ENCODE data around the gene ATP8B3.
"Not testable (repeated sequence)": the region's sequence is repeated elsewhere in the genome, so short reads cannot be mapped to it uniquely, and the experiment has no call there.

The ATP8B3 gene

GRCh38 chr19:1807695-1808394 is 4.2 kb downstream of the ATP8B3 start:
- Mint-ChIP-seq H3K27me3 (no peaks in the 10 kb centered on the region), H3K27ac (no peak overlapping the region), H3K4me3 (no peak overlapping the region), H3K9me3 (no peaks in the 10 kb centered on the region), H3K4me1 (ENCODE audit: low read depth) (peaks cover 10% of the 10 kb centered on the region), H3K36me3 (ENCODE audit: low read depth) (no peaks in the 10 kb centered on the region)

GRCh38 chr19:1807030-1807694 is 4.9 kb downstream of the ATP8B3 start:
- Mint-ChIP-seq H3K27me3 (no peaks in the 10 kb centered on the region), H3K27ac (no peak overlapping the region), H3K9me3 (no peaks in the 10 kb centered on the region), H3K4me3 (no peak overlapping the region), H3K4me1 (ENCODE audit: low read depth) (peaks cover 5% of the 10 kb centered on the region), H3K36me3 (ENCODE audit: low read depth) (no peaks in the 10 kb centered on the region)

GRCh38 chr19:1806184-1807029 is 5.7 kb downstream of the ATP8B3 start:
- Mint-ChIP-seq H3K9me3 (no peaks in the 10 kb centered on the region), H3K27me3 (no peaks in the 10 kb centered on the region), H3K36me3 (ENCODE audit: low read depth) (no peaks in the 10 kb centered on the region), H3K4me1 (ENCODE audit: low read depth) (peaks cover 2% of the 10 kb centered on the region), H3K4me3 (no peak overlapping the region), H3K27ac (no peak overlapping the region)

DNA sequence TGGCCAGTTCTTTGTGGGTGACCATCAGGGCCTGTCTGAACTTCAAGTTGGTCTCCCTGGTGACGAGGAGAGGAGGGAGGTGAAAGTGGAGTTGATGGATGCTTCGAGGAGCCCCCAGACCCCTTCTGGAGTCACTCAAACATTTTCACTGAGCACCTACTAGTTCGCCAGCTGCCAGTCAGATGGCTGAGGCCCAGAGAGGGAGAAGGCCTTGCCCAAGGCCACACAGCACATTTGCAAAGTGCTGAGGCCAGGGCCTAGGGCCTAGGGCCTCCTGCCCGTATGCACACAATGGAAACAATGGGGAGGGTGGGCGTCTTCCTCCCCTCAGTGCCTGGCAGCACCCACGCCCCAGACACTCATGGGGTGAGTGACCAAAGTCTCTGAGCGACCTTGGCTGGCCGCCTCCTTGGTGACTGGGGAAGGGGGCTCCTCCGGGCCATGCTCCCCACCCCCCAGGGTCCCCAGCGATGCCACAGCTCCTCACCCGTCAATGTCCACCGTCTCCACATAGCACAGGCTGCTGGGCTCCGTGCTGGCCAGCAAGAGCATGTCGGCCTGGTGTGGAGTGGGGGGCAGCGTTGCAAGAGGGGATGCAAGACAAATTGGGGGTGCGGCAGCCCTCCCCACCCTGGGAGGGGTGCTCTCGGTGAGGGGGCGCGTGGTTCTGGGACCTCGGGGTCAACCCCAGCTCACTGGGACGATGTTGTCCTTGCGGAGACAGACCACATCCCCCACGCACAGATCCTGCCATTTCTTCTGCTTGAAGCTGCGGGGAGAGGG is 6.5 kb downstream of the ATP8B3 start:
- H3K9me3 Mint-ChIP-seq = no peaks in the 10 kb centered on the region
- no peaks in the 10 kb centered on the region for H3K4me1 Mint-ChIP-seq (ENCODE audit: low read depth)
- H3K27me3 Mint-ChIP-seq = no peaks in the 10 kb centered on the region
- H3K27ac Mint-ChIP-seq = no peak overlapping the region
- H3K4me3 Mint-ChIP-seq = no peak overlapping the region
- no peaks in the 10 kb centered on the region for H3K36me3 Mint-ChIP-seq (ENCODE audit: low read depth)

- Mint-ChIP-seq H3K36me3 (ENCODE audit: low read depth) (no peaks in the 10 kb centered on the region), H3K4me1 (ENCODE audit: low read depth) (no peaks in the 10 kb centered on the region), H3K27me3 (no peaks in the 10 kb centered on the region), H3K9me3 (no peaks in the 10 kb centered on the region), H3K27ac (no peak overlapping the region), H3K4me3 (no peak overlapping the region)
Observed at GRCh38 chr19:1804858-1805257, 7.2 kb downstream of the ATP8B3 start.

DNA sequence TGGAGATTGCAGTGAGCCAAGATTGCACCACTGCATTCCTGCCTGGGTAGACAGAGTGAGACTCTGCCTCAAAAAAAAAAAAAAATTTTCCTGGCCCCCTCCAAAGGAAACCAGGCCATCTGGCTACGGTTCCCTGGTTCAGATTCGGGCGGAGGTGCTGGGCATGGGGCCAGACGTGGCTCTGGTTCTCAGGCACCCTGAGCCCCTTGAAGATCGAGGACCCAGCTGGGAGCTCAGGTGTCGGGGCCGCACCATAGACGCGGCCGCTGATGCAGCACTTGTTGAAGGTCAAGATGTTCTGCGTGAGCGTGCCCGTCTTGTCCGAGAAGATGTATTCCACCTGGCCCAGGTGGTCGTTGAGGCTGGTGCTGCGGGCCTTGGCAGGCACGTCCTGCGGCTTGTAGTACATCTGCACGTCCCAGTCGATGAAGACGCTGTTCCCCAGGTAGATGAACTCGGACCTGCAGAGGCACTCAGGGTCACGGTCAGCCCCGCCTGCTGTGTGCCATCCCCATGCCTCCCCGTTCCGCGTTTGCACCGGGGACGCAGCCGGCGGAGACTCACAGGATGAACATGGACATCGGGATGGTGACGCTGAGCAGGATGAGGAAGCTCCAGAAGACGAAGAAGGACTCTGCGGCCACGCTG is 12.3 kb downstream of the ATP8B3 start:
- Mint-ChIP-seq H3K4me3 (no peak overlapping the region), H3K9me3 (no peaks in the 10 kb centered on the region), H3K36me3 (ENCODE audit: low read depth) (no peaks in the 10 kb centered on the region), H3K27ac (no peak overlapping the region), H3K4me1 (ENCODE audit: low read depth) (no peaks in the 10 kb centered on the region), H3K27me3 (peaks cover 4% of the 10 kb centered on the region)

DNA sequence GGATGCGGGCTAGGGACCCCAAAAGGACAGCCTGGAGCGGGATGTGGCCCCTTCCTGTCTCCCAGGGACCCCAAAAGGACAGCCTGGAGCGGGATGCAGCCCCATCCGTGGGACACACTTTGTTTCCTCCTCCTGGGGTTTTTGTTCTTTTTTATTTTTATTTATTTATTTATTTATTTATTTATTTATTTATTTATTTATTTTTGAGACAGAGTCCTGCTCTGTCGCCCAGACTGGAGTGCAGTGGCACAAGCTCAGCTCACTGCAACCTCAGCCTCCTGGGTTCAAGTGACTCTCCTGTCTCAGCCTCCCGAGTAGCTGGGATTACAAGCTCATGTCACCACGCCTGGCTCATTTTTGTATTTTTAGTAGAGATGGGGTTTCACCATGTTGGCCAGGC is 14.8 kb downstream of the ATP8B3 start:
- not testable (repeated sequence) for H3K27me3 Mint-ChIP-seq; H3K9me3 Mint-ChIP-seq; H3K27ac Mint-ChIP-seq; H3K4me1 Mint-ChIP-seq (ENCODE audit: low read depth); H3K4me3 Mint-ChIP-seq; H3K36me3 Mint-ChIP-seq (ENCODE audit: low read depth)

DNA sequence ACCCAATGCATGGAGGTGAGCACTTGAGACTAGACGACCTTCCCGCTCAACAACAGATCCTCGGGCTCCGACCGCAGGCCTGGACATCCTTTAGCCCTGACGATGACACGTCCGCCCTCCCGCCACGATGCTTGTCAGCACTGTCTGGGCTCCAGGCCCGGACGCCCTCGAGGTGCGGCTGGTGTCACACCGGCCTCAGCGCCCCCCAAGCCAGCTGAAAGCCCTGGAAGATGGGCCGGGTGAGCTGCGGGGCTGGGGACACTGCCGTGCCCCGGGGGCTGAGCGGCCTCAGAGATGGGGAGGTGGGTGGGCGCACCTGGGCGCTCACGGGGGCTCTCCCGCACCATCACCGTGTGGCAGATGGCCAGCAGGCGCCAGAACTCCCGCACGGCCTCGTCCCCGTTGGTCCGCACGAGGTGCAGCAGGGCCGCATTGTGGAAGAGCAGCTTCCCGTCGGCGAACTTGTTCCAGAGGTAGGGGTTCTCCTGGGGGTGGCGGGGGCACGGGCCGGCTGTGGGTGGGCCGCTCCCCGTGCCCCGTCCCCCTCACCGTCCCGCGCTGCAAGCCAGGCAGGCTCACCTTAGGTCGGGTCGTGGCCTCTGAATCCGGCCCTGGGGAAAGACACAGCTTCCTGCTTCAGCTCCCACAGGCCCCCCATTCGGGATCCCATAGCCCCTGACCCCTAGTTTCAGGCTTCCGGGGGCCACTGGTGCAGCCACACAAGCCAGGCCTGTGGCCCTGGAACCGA is 15.5 kb downstream of the ATP8B3 start:
- no peaks in the 10 kb centered on the region for H3K9me3 Mint-ChIP-seq
- H3K27me3 Mint-ChIP-seq = peaks cover 4% of the 10 kb centered on the region
- no peaks in the 10 kb centered on the region for H3K36me3 Mint-ChIP-seq (ENCODE audit: low read depth)
- H3K4me3 Mint-ChIP-seq = no peak overlapping the region
- no peak overlapping the region for H3K27ac Mint-ChIP-seq
- no peaks in the 10 kb centered on the region for H3K4me1 Mint-ChIP-seq (ENCODE audit: low read depth)

GRCh38 chr19:1794424-1795172 is 17.5 kb downstream of the ATP8B3 start:
- Mint-ChIP-seq H3K4me1 (ENCODE audit: low read depth) (no peaks in the 10 kb centered on the region), H3K9me3 (no peaks in the 10 kb centered on the region), H3K27ac (no peak overlapping the region), H3K27me3 (peaks cover 4% of the 10 kb centered on the region), H3K36me3 (ENCODE audit: low read depth) (no peaks in the 10 kb centered on the region), H3K4me3 (no peak overlapping the region)

- H3K27ac Mint-ChIP-seq = no peak overlapping the region
- no peaks in the 10 kb centered on the region for H3K36me3 Mint-ChIP-seq (ENCODE audit: low read depth)
- H3K4me1 Mint-ChIP-seq (ENCODE audit: low read depth) = no peaks in the 10 kb centered on the region
- peaks cover 8% of the 10 kb centered on the region for H3K27me3 Mint-ChIP-seq
- no peaks in the 10 kb centered on the region for H3K9me3 Mint-ChIP-seq
- no peak overlapping the region for H3K4me3 Mint-ChIP-seq
Observed at GRCh38 chr19:1791879-1792278, 20.2 kb downstream of the ATP8B3 start.

DNA sequence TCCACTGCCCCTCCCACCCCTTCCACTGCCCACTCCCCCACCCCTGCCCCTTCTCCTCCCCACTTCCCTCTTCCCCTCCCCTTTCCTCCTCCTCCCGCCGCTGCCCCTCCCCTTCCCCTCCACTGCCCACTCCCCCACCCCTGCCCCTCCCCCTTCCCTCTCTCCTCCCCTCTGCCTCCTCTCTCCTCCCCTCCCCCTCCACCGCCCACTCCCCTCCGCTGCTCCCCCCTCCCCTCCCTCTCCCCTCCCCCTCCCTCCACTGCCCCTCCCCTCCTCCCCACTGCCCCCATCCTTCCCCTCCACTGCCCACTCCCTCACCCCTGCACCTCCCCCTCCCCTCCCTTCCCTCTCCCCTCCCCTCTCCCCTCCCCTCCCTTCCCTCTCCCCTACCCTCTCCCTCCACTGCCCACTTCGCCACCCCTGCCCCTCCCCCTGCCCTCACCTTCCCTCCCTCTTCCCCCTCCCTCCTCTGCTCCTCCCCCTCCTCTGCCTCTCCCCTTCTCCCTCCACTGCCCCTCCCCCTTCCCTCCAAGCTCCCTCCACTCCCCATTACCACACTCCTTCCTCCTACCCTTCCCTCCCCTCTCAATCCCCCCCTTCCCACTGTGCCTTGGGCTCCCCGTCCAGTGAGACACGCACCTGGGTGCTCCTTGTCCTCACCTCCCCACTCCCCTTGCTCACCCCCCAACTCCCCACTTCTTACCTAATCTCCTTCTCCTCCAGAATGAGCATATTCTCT is 21.9 kb downstream of the ATP8B3 start:
- Mint-ChIP-seq H3K9me3 (no peaks in the 10 kb centered on the region), H3K36me3 (ENCODE audit: low read depth) (no peaks in the 10 kb centered on the region), H3K4me3 (no peak overlapping the region), H3K4me1 (ENCODE audit: low read depth) (no peaks in the 10 kb centered on the region), H3K27ac (no peak overlapping the region), H3K27me3 (peaks cover 3% of the 10 kb centered on the region)

DNA sequence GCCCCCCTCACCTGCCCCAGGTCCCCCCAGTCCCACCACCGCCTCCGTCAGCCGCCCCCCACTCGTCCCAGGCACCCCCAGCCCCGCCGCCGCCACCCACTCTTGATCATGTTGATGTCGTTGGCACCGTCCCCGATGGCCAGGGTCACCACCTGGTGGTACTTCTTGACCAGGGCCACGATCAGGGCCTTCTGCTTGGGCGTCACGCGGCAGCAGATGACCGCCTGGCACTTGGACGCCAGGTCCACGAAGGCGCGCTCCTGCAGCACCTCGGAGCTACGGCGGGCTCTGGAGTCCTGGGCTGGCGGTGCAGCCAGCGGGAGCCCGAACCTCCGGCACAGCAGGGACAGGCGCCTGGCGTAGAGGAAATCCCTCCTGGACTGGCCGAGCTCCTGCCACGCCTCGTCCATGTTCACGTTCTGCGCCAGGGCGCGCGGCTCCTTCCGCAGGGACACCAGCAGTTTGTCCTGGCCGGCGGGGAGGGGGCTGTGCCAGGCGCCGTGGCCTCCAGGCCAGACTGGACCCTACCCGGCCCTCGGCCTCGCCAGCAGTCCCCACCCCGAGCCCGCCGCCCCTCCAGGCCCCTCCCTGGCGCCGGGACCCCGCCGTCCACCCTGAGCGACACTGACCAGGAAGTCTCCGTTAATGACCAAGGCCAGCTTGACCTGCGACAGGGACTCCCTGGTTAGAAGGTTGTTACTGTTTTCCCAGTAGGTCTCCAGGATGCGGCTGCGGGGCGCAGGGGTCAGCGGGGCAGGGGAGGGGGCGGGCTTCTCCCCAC is 22.6 kb downstream of the ATP8B3 start:
- H3K4me3 Mint-ChIP-seq = no peak overlapping the region
- H3K36me3 Mint-ChIP-seq (ENCODE audit: low read depth) = no peaks in the 10 kb centered on the region
- no peaks in the 10 kb centered on the region for H3K9me3 Mint-ChIP-seq
- no peaks in the 10 kb centered on the region for H3K4me1 Mint-ChIP-seq (ENCODE audit: low read depth)
- H3K27me3 Mint-ChIP-seq = peaks cover 3% of the 10 kb centered on the region
- no peak overlapping the region for H3K27ac Mint-ChIP-seq
